HepG2 (cell line): ENCODE data around the gene ATAD2B. TPM values are rescaled to one million over a fixed set of nuclear protein-coding genes. Genes with fewer than 3 reads are reported as not detected.

Experiments used
- ATAC-seq: fragments of 200-7000 bp; cut with Tn5 transposase; 3 replicates; pipeline ENCODE4 v1.9.1; 2020; ENCODE audit warnings: mild to moderate bottlenecking, moderate library complexity
- BruUV-seq: library from RNA; stranded (reverse); fragments of 400-500 nt; replicated peaks from 2 replicates; lab custom pipeline; 2021; lab: Mats Ljungman, UMichigan
- CTCF ChIA-PET: fragments of 300-600 bp; formaldehyde crosslinking; extraction: SDS; loops from one replicate; lab custom pipeline; 2021; ENCODE audit warnings: low total read pairs, inconsistent platforms, low intra/inter-chr PET ratio; lab: Yijun Ruan, JAX
- POLR2A ChIA-PET: fragments of 350-600 bp; sonication (Branson Sonifier 250); formaldehyde crosslinking; loops from one replicate; lab custom pipeline; 2020; ENCODE audit warnings: antibody characterized with exemption, inconsistent platforms; lab: Yijun Ruan, JAX
- DNase-seq: peaks from one replicate; pipeline ENCODE4 v3.0.0-alpha.2; 2015; ENCODE audit warnings: low spot score
- FAIRE-seq: peaks from 3 replicates; lab custom pipeline; 2011; peaks lifted over from hg19 to GRCh38; lab: Jason Lieb, UNC
- H2AFZ ChIP-seq: one replicate; pipeline ENCODE4 v1.6.1; 2011; ENCODE audit warnings: low read length, inconsistent platforms
- H3K27ac ChIP-seq: fragments of 300-600 bp; 3 replicates; pipeline ENCODE4 v1.8.0; 2011; ENCODE audit warnings: mixed run types, mild to moderate bottlenecking, mixed read lengths, low read length, inconsistent platforms; ENCODE audit not compliant: insufficient read depth; ENCODE audit errors: extremely low read length
- H3K27me3 ChIP-seq, 2 experiments: fragments of 200-600 bp in 1 of 2; 2 replicates in 1 of 2; 3 replicates in 1 of 2; pipeline versions ENCODE4 v1.6.0 to v1.8.0; 2011; ENCODE audit warnings: low read length in 2 of 2, mild to moderate bottlenecking in 2 of 2, moderate library complexity in 2 of 2, inconsistent platforms in 1 of 2; ENCODE audit not compliant: insufficient read depth in 2 of 2, control insufficient read depth in 1 of 2
- H3K36me3 ChIP-seq, 2 experiments: fragments of 200-600 bp in 1 of 2; replicated peaks in 1 of 2; 2 replicates in 1 of 2; 3 replicates in 1 of 2; pipeline versions ENCODE4 v1.5.1 to v1.8.0; 2011; ENCODE audit warnings: low read length in 2 of 2, inconsistent platforms in 1 of 2; ENCODE audit not compliant: insufficient read depth in 2 of 2, control insufficient read depth in 1 of 2
- H3K4me1 ChIP-seq: 2 replicates; pipeline ENCODE4 v1.5.1; 2012; ENCODE audit warnings: low read length, inconsistent platforms; ENCODE audit not compliant: insufficient read depth
- H3K4me2 ChIP-seq: 2 replicates; pipeline ENCODE4 v1.6.0; 2011; ENCODE audit warnings: low read depth, low read length, inconsistent platforms
- H3K4me3 ChIP-seq, 3 experiments: fragments of 200-600 bp in 1 of 3; sonication (generic), shearing (Covaris generic) in 1 of 3; replicated peaks in 1 of 3; 2 replicates each; pipeline ENCODE4 v1.5.1; 2011 to 2016; ENCODE audit warnings: low read length in 3 of 3, inconsistent platforms in 2 of 3, low read depth in 2 of 3, mild to moderate bottlenecking in 2 of 3, control low read depth in 1 of 3, mixed read lengths in 1 of 3; ENCODE audit not compliant: insufficient read depth in 1 of 3
- H3K79me2 ChIP-seq: one replicate; pipeline ENCODE4 v1.6.1; 2011; ENCODE audit warnings: low read length, inconsistent platforms; ENCODE audit not compliant: insufficient read depth
- H3K9ac ChIP-seq: 2 replicates; pipeline ENCODE4 v1.6.0; 2011; ENCODE audit warnings: mild to moderate bottlenecking, low read depth, low read length, inconsistent platforms; ENCODE audit not compliant: insufficient read depth
- H3K9me3 ChIP-seq: 2 replicates; pipeline ENCODE4 v1.5.1; 2012; ENCODE audit warnings: mild to moderate bottlenecking, low read length
- H4K20me1 ChIP-seq: 2 replicates; pipeline ENCODE4 v1.6.0; 2011; ENCODE audit warnings: inconsistent platforms, mild to moderate bottlenecking, low read length, moderate library complexity; ENCODE audit not compliant: insufficient read depth
- DDIT3 ChIP-seq: sonication (generic); formaldehyde crosslinking; IDR thresholded peaks from 2 replicates; pipeline ENCODE4 v1.4.0; 2020; ENCODE audit warnings: mild to moderate bottlenecking, missing genetic modification reagents
- DR1 ChIP-seq: sonication (generic); formaldehyde crosslinking; IDR thresholded peaks from 2 replicates; pipeline ENCODE4 v1.8.0; 2021; ENCODE audit warnings: mild to moderate bottlenecking, missing genetic modification reagents, inconsistent platforms
- ESRRA ChIP-seq: sonication (generic); formaldehyde crosslinking; IDR thresholded peaks from 2 replicates; pipeline ENCODE4 v1.5.1; 2020; ENCODE audit warnings: mild to moderate bottlenecking, low read depth, missing genetic modification reagents
- FOXP1 ChIP-seq, 2 experiments: fragments of 450-650 bp in 1 of 2; IDR thresholded peaks; 2 replicates each; pipeline ENCODE4 v1.6.1; 2017 to 2018; ENCODE audit warnings: antibody characterized with exemption in 1 of 2
- IKZF5 ChIP-seq: IDR thresholded peaks from 2 replicates; pipeline ENCODE4 v1.6.1; 2018; ENCODE audit warnings: missing genetic modification reagents, mild to moderate bottlenecking, missing compliant biosample characterization
- MTERF4 ChIP-seq: sonication (generic); formaldehyde crosslinking; IDR thresholded peaks from 2 replicates; pipeline ENCODE4 v1.8.0; 2023; ENCODE audit warnings: mild to moderate bottlenecking, missing genetic modification reagents
- PAX8 ChIP-seq: sonication (generic); formaldehyde crosslinking; IDR thresholded peaks from 2 replicates; pipeline ENCODE4 v1.8.0; 2022; ENCODE audit warnings: mild to moderate bottlenecking, missing genetic modification reagents, borderline replicate concordance
- PRDM15 ChIP-seq: sonication (generic); formaldehyde crosslinking; IDR thresholded peaks from 2 replicates; pipeline ENCODE4 v1.4.0; 2020; ENCODE audit warnings: missing genetic modification reagents
- RBM39 ChIP-seq: fragments of 200-400 bp; formaldehyde crosslinking; IDR thresholded peaks from one replicate; pipeline ENCODE4 v1.6.1; 2018; ENCODE audit warnings: antibody characterized with exemption, mild to moderate bottlenecking, low read depth, low read length; ENCODE audit not compliant: poor library complexity, severe bottlenecking
- ZBTB2 ChIP-seq: sonication (generic); formaldehyde crosslinking; IDR thresholded peaks from 2 replicates; pipeline ENCODE4 v1.8.0; 2022; ENCODE audit warnings: low read depth, missing genetic modification reagents
- ZNF260 ChIP-seq: sonication (generic); formaldehyde crosslinking; IDR thresholded peaks from 2 replicates; pipeline ENCODE4 v1.4.0; 2020; ENCODE audit warnings: missing genetic modification reagents, low read depth, mild to moderate bottlenecking, borderline replicate concordance
- ZNF468 ChIP-seq: sonication (generic); formaldehyde crosslinking; IDR thresholded peaks from 2 replicates; pipeline ENCODE4 v1.8.0; 2022; ENCODE audit warnings: mild to moderate bottlenecking, moderate library complexity, missing genetic modification reagents
- WGBS: methylation state at CpG from one replicate; pipeline ENCODE4 v1.1.6; 2017; ENCODE audit warnings: low lambda C conversion rate; 5-methylcytosine and 5-hydroxymethylcytosine counted together
- in situ Hi-C: cut with HindIII; loops from 2 replicates; pipeline ENCODE4 v1.10.0; 2017; ENCODE audit warnings: low pct_unique_long_range_greater_than_20kb; ENCODE audit not compliant: extremely low pct_ligation_motif_present
- intact Hi-C: fragments of 100-400 bp; cut with micrococcal nuclease; formaldehyde crosslinking; loops from one replicate; pipeline ENCODE4 v1.10.0; 2022; ENCODE audit not compliant: unreplicated experiment
- polyA plus RNA-seq, 8 experiments: library from polyadenylated mRNA; depleted of rRNA in 3 of 8; stranded (reverse) in 7 of 8; unstranded in 1 of 8; fragments of >200 nt; fragmentation: Illumina TruSeq in 4 of 8; extraction: Trizol in 4 of 8; gene quantifications; 2 replicates each; pipeline versions ENCODE4 v1.2.1 to v1.2.3, GENCODE V29; 2011 to 2016; ENCODE audit warnings: low read depth in 4 of 8, missing spikeins in 1 of 8, mixed read lengths in 1 of 8; ENCODE audit not compliant: insufficient read depth in 1 of 8
- total RNA-seq, 5 experiments: library from RNA; depleted of rRNA; stranded (reverse); fragments of >200 nt; fragmentation: Illumina TruSeq; extraction: Trizol; gene quantifications; 2 replicates each; pipeline ENCODE4 v1.2.3, GENCODE V29; 2016; ENCODE audit warnings: low read depth in 1 of 5

ATAD2B gene
- total and polyA plus RNA-seq, 2 of the 13 experiments (the other 11 are each of a cell fraction or from before 2014, with no cell fraction given), result 5.3 to 22.2 TPM

- WGBS, result 100% methylated on average over 4 of the region's 4 CpGs
- ChIA-PET POLR2A (interaction anchor here (1.0 kb wide), 1 partner anchor 80 kb away, joined by 3 read pairs; the partner anchor contains the start of gene WDCP), CTCF (no interaction called here)
- in situ Hi-C loops, result no loop called here
- no peak overlapping the region for H3K4me3 ChIP-seq
- ATAC-seq (no peak), DNase-seq (no peak), FAIRE-seq (no peak)
- H3K9ac ChIP-seq, result no peak overlapping the region
- no peaks in the 10 kb centered on the region; a peak in 1 of 5 replicates for H3K27me3 ChIP-seq
- intact Hi-C loops, result no loop called here
- H3K79me2 ChIP-seq, result no peaks in the 10 kb centered on the region
- H4K20me1 ChIP-seq, result no peaks in the 10 kb centered on the region; the same call in 1 of the 2 replicates
- TF ChIP-seq MTERF4 (CRISPR knock-in tag), result no peak
- TF ChIP-seq FOXP1 (IDR thresholded peaks at IDR 0.05), result no peak
- TF ChIP-seq FOXP1 (CRISPR knock-in tag; IDR thresholded peaks at IDR 0.05), result no peak
- TF ChIP-seq ZNF260 (CRISPR knock-in tag), result no peak
- no peak for TF ChIP-seq DR1 (CRISPR knock-in tag)
- no peak for TF ChIP-seq PRDM15 (CRISPR knock-in tag)
- no peak for TF ChIP-seq RBM39
- TF ChIP-seq PAX8, result no peak
- TF ChIP-seq DDIT3 (CRISPR knock-in tag), result no peak
- TF ChIP-seq ZNF468 (CRISPR knock-in tag), result no peak
- no peak for TF ChIP-seq ZBTB2 (CRISPR knock-in tag)
- TF ChIP-seq ESRRA (CRISPR knock-in tag), result no peak
- TF ChIP-seq IKZF5 (CRISPR knock-in tag), result no peak
- no peaks in the 10 kb centered on the region for H3K9me3 ChIP-seq
- BruUV-seq, result TSS peak; percentile 33
- no peak overlapping the region for H3K4me2 ChIP-seq
- no peaks in the 10 kb centered on the region for H3K4me1 ChIP-seq
- H3K27ac ChIP-seq, result no peak overlapping the region
- peaks cover 10 to 12% of the 10 kb centered on the region in 2 experiments; a peak in 4 of 5 replicates for H3K36me3 ChIP-seq
- H2AFZ ChIP-seq, result no peak overlapping the region
Measured at GRCh38 chr2:23967846-23968245, 40.9 kb upstream of the ATAD2B start.
